ENCODE measurements around the gene SEC23A.

GRCh38 chr14:39107591-39107996 is 4.6 kb upstream of the SEC23A start:
- peak; percentile 64 for TF ChIP-seq CTCF (IDR thresholded peaks at IDR 0.05; ENCODE audit: borderline replicate concordance, extremely low read depth, low read length, poor library complexity, severe bottlenecking)
- no peak for TF ChIP-seq EZH2 (IDR thresholded peaks at IDR 0.05; ENCODE audit: borderline replicate concordance, low read depth, low read length, severe bottlenecking)
